Progenitor cell of endocrine pancreas (in vitro differentiated cells): Measurements from ENCODE around the gene DUSP18. TPM values are rescaled to one million over a fixed set of nuclear protein-coding genes. Genes with fewer than 3 reads are reported as not detected.
A peak's percentile ranks its signal among the peaks of the same experiment; 100 is the strongest.

Source experiments
- DNase-seq: peaks from one replicate; pipeline ENCODE4 v3.0.0; 2021; ENCODE audit warnings: low spot score; ENCODE audit not compliant: unreplicated experiment
- H3K27ac Mint-ChIP-seq: 2 replicates; pipeline ENCODE4 v1.8.0; 2021; ENCODE audit warnings: mild to moderate bottlenecking, moderate library complexity, mixed read lengths
- H3K27me3 Mint-ChIP-seq: 2 replicates; pipeline ENCODE4 v1.8.0; 2021; ENCODE audit warnings: mixed read lengths
- H3K36me3 Mint-ChIP-seq: 2 replicates; pipeline ENCODE4 v1.8.0; 2022; ENCODE audit warnings: mixed read lengths; ENCODE audit not compliant: insufficient read depth
- H3K4me1 Mint-ChIP-seq: 2 replicates; pipeline ENCODE4 v1.8.0; 2021; ENCODE audit warnings: low read depth, mixed read lengths
- H3K4me3 Mint-ChIP-seq: 2 replicates; pipeline ENCODE4 v1.8.0; 2021; ENCODE audit warnings: low read depth, mild to moderate bottlenecking, moderate library complexity, mixed read lengths
- H3K9me3 Mint-ChIP-seq: 2 replicates; pipeline ENCODE4 v1.8.0; 2021; ENCODE audit warnings: low read depth, mixed read lengths
- CTCF ChIP-seq: fragments of 200-600 bp; sonication (generic); IDR thresholded peaks from one replicate; pipeline ENCODE4 v1.5.0; 2021; ENCODE audit warnings: antibody characterized with exemption, mild to moderate bottlenecking; ENCODE audit not compliant: unreplicated experiment
- total RNA-seq: library from RNA; stranded (reverse); gene quantifications from 2 replicates; pipeline ENCODE4 v1.2.1, GENCODE V29; 2021

The DUSP18 gene
- total RNA-seq, 1 donor from 2014 or later, result 11.6 TPM

- no peaks in the 10 kb centered on the region for H3K36me3 Mint-ChIP-seq
- TF ChIP-seq CTCF, result no peak
- H3K9me3 Mint-ChIP-seq, result no peaks in the 10 kb centered on the region
- no peak for DNase-seq
- peaks cover 22% of the 10 kb centered on the region for H3K27me3 Mint-ChIP-seq
- peaks cover 11% of the 10 kb centered on the region for H3K4me1 Mint-ChIP-seq
- peak overlapping the region; percentile 76 for H3K4me3 Mint-ChIP-seq
- H3K27ac Mint-ChIP-seq, result peak overlapping the region; percentile 25
These were observed 27.7 kb upstream of the DUSP18 start for GRCh38 chr22:30695351-30695851.

- peak within 1 kb of the TSS; percentile 91 for H3K27ac Mint-ChIP-seq
These were observed 27.1 kb upstream of the DUSP18 start, which contains the start of gene OSBP2 for GRCh38 chr22:30694640-30695350. TSS of gene OSBP2 (plus strand) at chr22:30694874. CDS start at chr22:30694910, 36 bp downstream.

GRCh38 chr22:30694171-30694639, 26.5 kb upstream of the DUSP18 start:
- Mint-ChIP-seq H3K9me3 (no peaks in the 10 kb centered on the region), H3K36me3 (no peaks in the 10 kb centered on the region), H3K4me3 (peak overlapping the region; percentile 74), H3K27ac (peak overlapping the region; percentile 91), H3K27me3 (peaks cover 22% of the 10 kb centered on the region), H3K4me1 (peaks cover 11% of the 10 kb centered on the region)
- peak; percentile 57 for DNase-seq
- peak; percentile 19 for TF ChIP-seq CTCF

More at GRCh38 chr22:30694640-30695350, 27.1 kb upstream of the DUSP18 start, which contains the start of gene OSBP2:
- H3K4me1 Mint-ChIP-seq, result peaks cover 11% of the 10 kb centered on the region
- DNase-seq, result peak; percentile 52
- H3K4me3 Mint-ChIP-seq, result peak within 1 kb of the TSS; percentile 76
- H3K9me3 Mint-ChIP-seq, result no peaks in the 10 kb centered on the region
- TF ChIP-seq CTCF, result peak; percentile 28
- H3K36me3 Mint-ChIP-seq, result no peaks in the 10 kb centered on the region
- H3K27me3 Mint-ChIP-seq, result peaks cover 22% of the 10 kb centered on the region

GRCh38 chr22:30691204-30691603, 23.5 kb upstream of the DUSP18 start:
- H3K4me1 Mint-ChIP-seq, result peaks cover 11% of the 10 kb centered on the region
- no peaks in the 10 kb centered on the region for H3K9me3 Mint-ChIP-seq
- no peak for TF ChIP-seq CTCF
- no peak overlapping the region for H3K4me3 Mint-ChIP-seq
- no peak for DNase-seq
- peaks cover 10% of the 10 kb centered on the region for H3K27me3 Mint-ChIP-seq
- H3K36me3 Mint-ChIP-seq, result no peaks in the 10 kb centered on the region
- H3K27ac Mint-ChIP-seq, result no peak overlapping the region

- Mint-ChIP-seq H3K27ac (no peak overlapping the region), H3K4me1 (peaks cover 2% of the 10 kb centered on the region), H3K36me3 (no peaks in the 10 kb centered on the region), H3K9me3 (no peaks in the 10 kb centered on the region), H3K27me3 (no peaks in the 10 kb centered on the region), H3K4me3 (no peak overlapping the region)
- no peak for TF ChIP-seq CTCF
- no peak for DNase-seq
These were observed 21.9 kb upstream of the DUSP18 start for GRCh38 chr22:30689622-30690021.
